Fibroblast of mammary gland (primary cell): ENCODE results near the gene TMCO1.
"Not testable (repeated sequence)": the region's sequence is repeated elsewhere in the genome, so short reads cannot be mapped to it uniquely, and the experiment has no call there.

ENCODE experiments used
- DNase-seq: peaks from one replicate; pipeline ENCODE4 v3.0.0-alpha.2; 2010; ENCODE audit warnings: low read depth
- H3K4me3 ChIP-seq: 2 replicates; pipeline ENCODE4 v1.5.1; 2011; ENCODE audit warnings: low read depth, mild to moderate bottlenecking, low read length, moderate library complexity; ENCODE audit not compliant: control insufficient read depth
- TF ChIP-seq, protein P1 (sequence below): conservative IDR thresholded peaks from 2 replicates; pipeline ENCODE4 v1.5.1; 2011; ENCODE audit warnings: low read depth, low read length, inconsistent platforms; ENCODE audit not compliant: control insufficient read depth, insufficient read depth

TMCO1 gene

DNA sequence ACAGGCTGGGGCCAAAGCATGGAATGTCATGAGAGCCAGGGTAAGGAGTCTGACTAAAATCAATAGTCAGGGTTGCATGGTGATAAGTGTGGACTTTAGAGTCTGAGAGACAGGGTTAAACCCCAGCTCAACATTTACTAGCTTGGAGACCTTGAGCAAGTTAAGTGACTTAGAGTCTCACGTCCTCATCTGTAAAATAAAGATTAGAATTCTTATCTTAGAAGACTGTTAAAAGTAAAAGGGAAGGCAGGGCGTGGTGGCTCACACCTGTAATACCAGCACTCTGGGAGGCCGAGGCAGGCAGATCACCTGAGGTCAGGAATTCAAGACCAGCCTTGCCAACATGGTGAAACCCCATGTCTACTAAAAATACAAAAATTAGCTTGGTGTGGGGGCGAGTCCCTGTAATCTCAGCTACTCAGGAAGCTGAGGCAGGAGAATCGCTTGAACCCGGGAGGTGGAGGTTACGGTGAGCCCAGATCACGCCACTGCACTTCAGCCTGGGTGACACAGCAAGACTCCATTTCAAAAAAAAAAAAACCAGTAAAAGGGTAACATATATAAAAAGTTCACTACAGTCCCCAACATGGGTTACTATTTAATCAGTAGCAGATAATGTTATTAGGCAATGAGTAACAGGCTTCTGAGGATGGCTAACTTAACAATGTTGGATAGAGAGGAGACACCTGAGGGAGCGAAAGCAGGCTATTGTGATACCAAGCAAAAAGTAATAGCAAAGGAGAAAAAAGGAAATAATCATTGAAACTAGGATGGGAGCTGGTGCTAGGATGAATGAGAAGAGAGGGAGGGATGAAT lies 20.8 kb downstream of the TMCO1 start:
- no peak for DNase-seq
- H3K4me3 ChIP-seq: no peak overlapping the region
- TF ChIP-seq, protein P1, sequence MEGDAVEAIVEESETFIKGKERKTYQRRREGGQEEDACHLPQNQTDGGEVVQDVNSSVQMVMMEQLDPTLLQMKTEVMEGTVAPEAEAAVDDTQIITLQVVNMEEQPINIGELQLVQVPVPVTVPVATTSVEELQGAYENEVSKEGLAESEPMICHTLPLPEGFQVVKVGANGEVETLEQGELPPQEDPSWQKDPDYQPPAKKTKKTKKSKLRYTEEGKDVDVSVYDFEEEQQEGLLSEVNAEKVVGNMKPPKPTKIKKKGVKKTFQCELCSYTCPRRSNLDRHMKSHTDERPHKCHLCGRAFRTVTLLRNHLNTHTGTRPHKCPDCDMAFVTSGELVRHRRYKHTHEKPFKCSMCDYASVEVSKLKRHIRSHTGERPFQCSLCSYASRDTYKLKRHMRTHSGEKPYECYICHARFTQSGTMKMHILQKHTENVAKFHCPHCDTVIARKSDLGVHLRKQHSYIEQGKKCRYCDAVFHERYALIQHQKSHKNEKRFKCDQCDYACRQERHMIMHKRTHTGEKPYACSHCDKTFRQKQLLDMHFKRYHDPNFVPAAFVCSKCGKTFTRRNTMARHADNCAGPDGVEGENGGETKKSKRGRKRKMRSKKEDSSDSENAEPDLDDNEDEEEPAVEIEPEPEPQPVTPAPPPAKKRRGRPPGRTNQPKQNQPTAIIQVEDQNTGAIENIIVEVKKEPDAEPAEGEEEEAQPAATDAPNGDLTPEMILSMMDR: no peak

DNA sequence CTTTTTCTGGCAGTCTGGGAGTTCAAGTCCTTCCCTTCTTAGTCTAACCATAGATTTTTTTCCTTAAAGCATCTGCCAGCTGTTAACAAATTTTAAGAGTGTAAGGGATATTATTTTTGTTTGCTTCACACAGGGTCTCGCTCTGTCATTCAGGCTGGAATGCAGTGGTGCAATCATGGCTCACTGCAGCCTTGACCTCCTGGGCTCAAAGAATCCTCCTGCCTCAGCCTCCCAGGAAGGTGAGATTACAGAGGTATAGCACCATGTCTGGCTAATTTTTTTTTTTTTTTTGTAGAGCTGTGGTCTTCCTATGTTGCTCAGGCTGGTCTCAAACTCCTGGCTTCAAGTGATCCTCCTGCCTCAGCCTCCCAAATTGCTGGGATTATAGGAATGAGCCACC lies 23.8 kb downstream of the TMCO1 start:
- not testable (repeated sequence) for DNase-seq, H3K4me3 ChIP-seq

DNA sequence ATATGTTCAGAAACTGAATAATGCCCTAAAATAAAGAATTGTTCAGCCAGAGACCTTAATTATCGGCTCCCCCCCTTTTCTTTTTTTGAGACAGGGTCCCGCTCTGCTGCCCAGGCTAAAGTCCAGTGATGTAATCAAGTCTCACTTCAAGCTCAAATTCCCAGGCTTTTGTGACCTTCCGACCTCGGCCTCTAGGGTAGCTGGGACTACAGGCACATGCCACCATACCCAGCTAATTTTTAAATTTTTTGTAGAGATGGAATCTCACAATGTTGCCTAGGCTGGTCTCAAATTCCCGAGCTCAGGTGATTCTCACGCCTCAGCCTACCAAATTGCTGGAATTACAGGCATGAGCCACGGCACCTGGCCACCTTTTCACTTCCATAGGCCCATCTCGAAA lies 26.5 kb downstream of the TMCO1 start:
- H3K4me3 ChIP-seq: no peak overlapping the region
- no peak for DNase-seq
- TF ChIP-seq, protein P1: no peak

DNA sequence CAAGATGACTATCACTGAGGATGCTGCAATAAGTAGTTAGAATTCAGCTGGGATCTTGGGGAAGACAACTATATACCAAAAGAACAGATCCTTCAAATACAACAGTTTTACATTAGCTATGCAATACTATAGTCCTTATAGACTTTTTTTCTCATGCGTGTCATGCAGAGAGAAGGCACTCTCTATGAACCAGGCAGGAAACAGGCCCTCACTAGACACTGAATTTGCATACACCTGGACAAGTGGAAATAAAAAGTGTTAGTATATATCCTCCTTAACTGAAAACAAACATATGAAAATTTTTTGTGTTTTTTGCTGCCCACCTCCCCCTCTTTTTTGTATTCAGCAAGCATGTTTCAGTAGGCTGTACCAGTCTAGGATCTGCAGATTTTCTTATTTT lies 29.9 kb downstream of the TMCO1 start:
- H3K4me3 ChIP-seq: no peak overlapping the region
- TF ChIP-seq, protein P1: no peak
- DNase-seq: no peak

DNA sequence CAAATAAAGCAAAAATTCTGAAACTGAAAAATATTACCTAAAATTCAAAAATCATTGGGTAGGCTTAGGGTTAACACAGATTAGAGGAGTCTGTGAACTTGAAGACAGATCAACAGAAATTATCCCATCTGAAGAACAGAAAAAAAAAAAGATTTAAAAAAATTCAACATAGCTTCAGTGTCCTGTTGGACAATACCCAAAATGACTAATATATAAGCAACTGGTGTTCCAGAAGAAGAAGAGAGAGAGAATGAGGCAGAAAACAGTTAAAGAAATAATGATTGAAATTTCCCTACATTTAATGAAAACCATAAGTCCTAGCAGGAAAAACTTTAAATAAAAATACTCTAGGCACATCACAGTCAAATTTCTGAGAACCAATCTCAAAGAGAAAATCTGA lies 31.5 kb downstream of the TMCO1 start:
- no peak overlapping the region for H3K4me3 ChIP-seq
- TF ChIP-seq, protein P1: no peak
- peak; percentile 27 for DNase-seq

DNA sequence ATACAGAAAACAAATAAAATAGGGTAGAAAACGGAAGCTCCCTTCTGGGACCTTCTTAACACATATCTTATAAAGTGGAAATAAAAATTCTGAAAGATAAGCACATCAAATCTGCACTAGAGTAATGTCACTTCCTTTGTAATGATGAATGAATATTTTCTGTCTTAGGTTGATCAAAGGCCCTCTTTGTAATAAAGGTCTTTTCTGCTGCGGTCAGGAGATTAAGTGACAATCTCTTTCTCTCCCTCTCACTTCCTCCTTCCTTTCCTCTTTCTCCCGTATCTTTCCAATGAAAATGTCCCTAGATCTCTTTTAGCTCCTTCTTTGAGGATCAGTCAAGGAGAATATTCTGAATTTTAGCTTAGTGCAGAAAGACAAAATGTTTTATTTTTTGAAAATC lies 33.8 kb downstream of the TMCO1 start:
- TF ChIP-seq, protein P1: no peak
- no peak for DNase-seq
- H3K4me3 ChIP-seq: no peak overlapping the region

DNA sequence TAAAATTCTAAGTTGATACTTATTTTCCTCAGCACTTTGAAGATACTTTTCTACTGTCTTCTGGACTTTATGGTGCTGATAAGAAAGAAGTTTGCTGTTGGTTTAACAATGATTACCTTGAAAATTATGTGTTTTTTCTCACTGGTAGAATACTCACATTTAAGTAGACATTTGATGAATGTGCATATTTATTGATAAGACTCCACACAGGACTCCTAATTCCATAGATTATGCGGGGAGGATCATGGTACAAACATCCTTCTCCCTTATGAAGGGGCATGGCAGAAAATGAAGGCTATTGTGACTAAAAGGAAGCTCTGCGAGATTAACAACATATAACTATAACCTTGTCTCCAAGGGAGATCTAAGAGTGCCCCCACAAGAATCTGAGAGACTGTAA lies 41.8 kb downstream of the TMCO1 start:
- no peak overlapping the region for H3K4me3 ChIP-seq

More for the DNA sequence above, 41.8 kb downstream of the TMCO1 start:
- TF ChIP-seq, protein P1: no peak
- no peak for DNase-seq
